Measurements from ENCODE around the gene GTF2H2.
"Not testable (repeated sequence)": the region's sequence is repeated elsewhere in the genome, so short reads cannot be mapped to it uniquely, and the experiment has no call there.

The GTF2H2 gene

DNA sequence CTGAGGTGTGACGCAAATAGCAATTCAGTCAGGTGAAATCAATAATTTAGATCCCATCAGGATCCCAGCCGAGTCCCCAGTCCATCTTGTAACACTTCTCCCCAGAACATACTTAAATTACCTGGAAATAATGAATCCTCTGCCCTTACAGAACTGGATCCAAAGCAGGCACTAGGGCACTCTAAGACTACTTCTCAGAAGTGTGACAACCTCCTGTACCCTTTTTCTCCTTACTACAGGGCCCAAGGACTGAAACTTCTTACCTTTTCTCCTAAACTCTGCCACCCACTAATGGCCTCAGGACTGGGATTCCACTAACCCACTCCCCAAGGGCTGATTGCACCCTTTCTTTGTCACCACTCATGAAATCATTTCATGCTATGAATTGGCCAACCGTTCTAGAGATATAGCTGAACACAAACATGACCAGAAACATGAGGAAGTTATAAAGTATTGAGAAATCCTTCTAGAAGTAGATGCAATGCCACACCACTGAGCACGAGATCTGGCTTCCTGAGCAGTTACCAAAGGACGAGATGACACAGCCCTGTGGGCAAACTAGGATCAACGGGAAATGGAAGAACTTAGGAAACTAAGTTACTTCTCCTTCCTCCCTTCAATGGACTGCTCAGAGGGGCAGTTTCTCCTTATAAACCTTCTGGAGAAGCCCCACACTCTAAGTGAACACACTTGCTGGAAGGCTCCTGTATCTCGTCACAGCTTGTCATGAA lies 36.3 kb downstream of the GTF2H2 start:
- not testable (repeated sequence) for H3K27ac Mint-ChIP-seq

GRCh38 chr5:71025289-71025953 lies 42.1 kb downstream of the GTF2H2 start, which contains the start of gene NAIP:
Gene NAIP, minus strand, starts transcription at chr5:71025339. Its CDS starts 12,424 bp downstream, at chr5:71012915.
- not testable (repeated sequence) for H3K4me1 Mint-ChIP-seq; H3K36me3 Mint-ChIP-seq (ENCODE audit: low read depth); ATAC-seq; H3K27me3 Mint-ChIP-seq; H3K9me3 Mint-ChIP-seq; H3K27ac Mint-ChIP-seq; DNase-seq; H3K4me3 Mint-ChIP-seq

More for the DNA sequence above, 36.3 kb downstream of the GTF2H2 start:
- ATAC-seq; H3K36me3 Mint-ChIP-seq (ENCODE audit: low read depth); H3K27me3 Mint-ChIP-seq; H3K9me3 Mint-ChIP-seq; DNase-seq; H3K4me1 Mint-ChIP-seq; H3K4me3 Mint-ChIP-seq: not testable (repeated sequence)

GRCh38 chr5:71020643-71021042 lies 46.8 kb downstream of the GTF2H2 start:
- H3K4me3 Mint-ChIP-seq; DNase-seq; H3K27ac Mint-ChIP-seq; H3K27me3 Mint-ChIP-seq; H3K9me3 Mint-ChIP-seq; H3K4me1 Mint-ChIP-seq; ATAC-seq; H3K36me3 Mint-ChIP-seq (ENCODE audit: low read depth): not testable (repeated sequence)

DNA sequence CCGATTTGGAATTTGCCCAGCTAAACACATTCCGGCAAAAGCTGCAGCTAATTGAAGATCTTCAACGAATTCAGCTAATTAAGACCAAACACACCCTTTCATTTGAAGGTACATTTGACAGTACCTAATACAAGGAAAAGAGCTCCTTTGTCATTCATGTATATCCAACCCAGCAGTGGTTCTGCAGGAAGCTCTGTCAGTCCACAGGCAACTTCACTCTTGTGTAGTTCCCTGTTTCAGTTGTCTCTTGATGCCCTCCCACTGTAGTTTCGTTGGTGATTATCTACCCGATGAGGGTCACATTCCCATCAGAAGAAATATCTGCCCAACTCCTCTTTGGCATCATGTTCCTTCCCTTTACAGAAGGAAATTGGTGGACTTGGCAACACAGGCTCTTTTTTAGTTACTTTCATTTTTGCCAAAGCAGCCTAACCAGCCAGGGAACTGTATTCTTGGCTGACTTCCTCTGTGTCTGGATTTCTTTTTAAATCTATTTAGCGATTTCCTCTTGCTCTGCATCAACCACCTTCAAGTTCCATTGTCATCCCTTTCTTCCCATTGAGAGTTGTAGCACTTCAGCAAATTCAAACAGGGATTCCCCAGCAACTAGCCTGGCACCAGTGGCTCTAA lies 49.0 kb downstream of the GTF2H2 start:
- not testable (repeated sequence) for ATAC-seq; H3K4me3 Mint-ChIP-seq; H3K27ac Mint-ChIP-seq; H3K27me3 Mint-ChIP-seq; H3K36me3 Mint-ChIP-seq (ENCODE audit: low read depth); DNase-seq; H3K9me3 Mint-ChIP-seq; H3K4me1 Mint-ChIP-seq

DNA sequence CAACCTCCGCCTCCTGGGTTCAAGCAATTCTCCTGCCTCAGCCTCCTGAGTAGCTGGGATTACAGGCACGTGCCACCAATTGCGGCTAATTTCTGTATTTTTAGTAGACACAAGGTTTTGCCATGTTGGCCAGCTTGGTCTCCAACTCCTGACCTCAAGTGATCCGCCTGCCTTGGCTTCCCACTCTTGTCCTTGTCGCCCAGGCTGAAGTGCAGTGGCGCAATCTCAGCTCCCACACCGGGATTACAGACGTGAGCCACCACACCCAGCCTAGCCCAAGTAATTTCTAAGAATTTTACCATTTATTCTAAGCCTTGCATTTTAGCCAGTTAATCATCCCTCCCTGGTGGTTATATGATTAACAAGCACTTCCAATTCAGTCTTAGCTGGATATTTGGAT lies 53.3 kb downstream of the GTF2H2 start:
- Mint-ChIP-seq H3K27me3 (no peaks in the 10 kb centered on the region), H3K4me1 (no peaks in the 10 kb centered on the region), H3K9me3 (no peaks in the 10 kb centered on the region), H3K27ac (no peak overlapping the region), H3K36me3 (ENCODE audit: low read depth) (no peaks in the 10 kb centered on the region), H3K4me3 (no peak overlapping the region)
- ATAC-seq (no peak), DNase-seq (no peak)

- H3K27ac Mint-ChIP-seq = no peak overlapping the region
- ATAC-seq (no peak), DNase-seq (no peak)
- no peaks in the 10 kb centered on the region for H3K9me3 Mint-ChIP-seq
- no peaks in the 10 kb centered on the region for H3K4me1 Mint-ChIP-seq
- no peak overlapping the region for H3K4me3 Mint-ChIP-seq
- no peaks in the 10 kb centered on the region for H3K36me3 Mint-ChIP-seq (ENCODE audit: low read depth)
- no peaks in the 10 kb centered on the region for H3K27me3 Mint-ChIP-seq
These were observed 53.9 kb downstream of the GTF2H2 start for GRCh38 chr5:71013575-71013974.

- no peak overlapping the region for H3K27ac Mint-ChIP-seq
These were observed 56.2 kb downstream of the GTF2H2 start for GRCh38 chr5:71011194-71011792.

DNA sequence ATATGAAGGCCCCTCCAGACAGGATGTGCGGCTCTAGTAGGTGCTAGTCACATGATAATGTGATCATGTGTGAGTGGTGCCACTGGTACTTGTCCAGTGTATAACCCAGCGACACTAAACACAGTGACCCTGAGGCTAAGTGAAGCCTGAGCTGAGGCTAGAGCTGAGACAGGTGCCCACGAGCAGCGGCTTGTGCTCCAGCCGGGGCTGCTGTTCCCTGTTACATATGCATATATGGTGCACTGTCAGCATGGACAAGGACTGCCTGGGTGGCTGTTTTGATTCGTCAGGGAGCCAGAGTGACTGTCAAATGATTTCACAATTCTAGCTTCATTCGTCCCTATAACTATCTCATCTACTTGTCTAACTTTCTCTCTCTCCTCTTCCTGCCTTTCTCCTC lies 60.5 kb downstream of the GTF2H2 start:
- not testable (repeated sequence) for H3K27me3 Mint-ChIP-seq; H3K27ac Mint-ChIP-seq; H3K4me1 Mint-ChIP-seq; ATAC-seq; DNase-seq; H3K9me3 Mint-ChIP-seq; H3K4me3 Mint-ChIP-seq; H3K36me3 Mint-ChIP-seq (ENCODE audit: low read depth)

More at GRCh38 chr5:71011194-71011792, 56.2 kb downstream of the GTF2H2 start:
- no peak for DNase-seq
- Mint-ChIP-seq H3K36me3 (ENCODE audit: low read depth) (no peaks in the 10 kb centered on the region), H3K4me3 (no peak overlapping the region), H3K9me3 (no peaks in the 10 kb centered on the region), H3K4me1 (no peaks in the 10 kb centered on the region), H3K27me3 (no peaks in the 10 kb centered on the region)
- no peak for ATAC-seq
